ENCODE results near the gene MYO19. TPM values are rescaled to one million over a fixed set of nuclear protein-coding genes. Genes with fewer than 3 reads are reported as not detected.
A peak's percentile ranks its signal among the peaks of the same experiment; 100 is the strongest.

The MYO19 gene
- total and polyA plus RNA-seq, 9 of the 15 experiments (the other 6 are each of a cell fraction or from before 2014, with no cell fraction given) = 21.6 to 176 (median 129) TPM

GRCh38 chr17:36529121-36529520 lies 5.5 kb downstream of the MYO19 start (continued):
- TF ChIP-seq ZNF134 (CRISPR knock-in tag; conservative IDR thresholded peaks at IDR 0.05) (no peak), ARID1B (IDR thresholded peaks at IDR 0.05) (peak; percentile 81), JUND (IDR thresholded peaks at IDR 0.05; ENCODE audit: borderline replicate concordance, low read depth, low read length) (peak; percentile 92), JUND (tag; IDR thresholded peaks at IDR 0.05; ENCODE audit: borderline replicate concordance, low read depth, low read length) (peak; percentile 90), SMAD2 (IDR thresholded peaks at IDR 0.05; ENCODE audit: low read depth, low read length) (no peak), TRIM24 (IDR thresholded peaks at IDR 0.05) (no peak), ZBTB7A (IDR thresholded peaks at IDR 0.05; ENCODE audit: borderline replicate concordance, control insufficient read depth, low read depth, low read length) (no peak), EP400 (IDR thresholded peaks at IDR 0.05) (no peak), ZBTB8A (IDR thresholded peaks at IDR 0.05; ENCODE audit: partially characterized antibody) (no peak), ZNF57 (CRISPR knock-in tag; IDR thresholded peaks at IDR 0.05) (no peak), LCOR (CRISPR knock-in tag; IDR thresholded peaks at IDR 0.05) (no peak), ELF1 (tag; IDR thresholded peaks at IDR 0.05) (no peak), CCNT2 (IDR thresholded peaks at IDR 0.05; ENCODE audit: borderline replicate concordance, extremely low read depth, insufficient read length, low read depth, low read length) (no peak), ETS1 (conservative IDR thresholded peaks at IDR 0.05; ENCODE audit: control insufficient read depth, low read depth, low read length) (no peak), STAT5B (CRISPR knock-in tag; IDR thresholded peaks at IDR 0.05) (no peak), THAP12 (CRISPR knock-in tag; IDR thresholded peaks at IDR 0.05) (no peak)
- TF ChIP-seq, protein P1, sequence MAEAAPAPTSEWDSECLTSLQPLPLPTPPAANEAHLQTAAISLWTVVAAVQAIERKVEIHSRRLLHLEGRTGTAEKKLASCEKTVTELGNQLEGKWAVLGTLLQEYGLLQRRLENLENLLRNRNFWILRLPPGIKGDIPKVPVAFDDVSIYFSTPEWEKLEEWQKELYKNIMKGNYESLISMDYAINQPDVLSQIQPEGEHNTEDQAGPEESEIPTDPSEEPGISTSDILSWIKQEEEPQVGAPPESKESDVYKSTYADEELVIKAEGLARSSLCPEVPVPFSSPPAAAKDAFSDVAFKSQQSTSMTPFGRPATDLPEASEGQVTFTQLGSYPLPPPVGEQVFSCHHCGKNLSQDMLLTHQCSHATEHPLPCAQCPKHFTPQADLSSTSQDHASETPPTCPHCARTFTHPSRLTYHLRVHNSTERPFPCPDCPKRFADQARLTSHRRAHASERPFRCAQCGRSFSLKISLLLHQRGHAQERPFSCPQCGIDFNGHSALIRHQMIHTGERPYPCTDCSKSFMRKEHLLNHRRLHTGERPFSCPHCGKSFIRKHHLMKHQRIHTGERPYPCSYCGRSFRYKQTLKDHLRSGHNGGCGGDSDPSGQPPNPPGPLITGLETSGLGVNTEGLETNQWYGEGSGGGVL (CRISPR knock-in tag; IDR thresholded peaks at IDR 0.05) = no peak
- TF ChIP-seq, protein P2, sequence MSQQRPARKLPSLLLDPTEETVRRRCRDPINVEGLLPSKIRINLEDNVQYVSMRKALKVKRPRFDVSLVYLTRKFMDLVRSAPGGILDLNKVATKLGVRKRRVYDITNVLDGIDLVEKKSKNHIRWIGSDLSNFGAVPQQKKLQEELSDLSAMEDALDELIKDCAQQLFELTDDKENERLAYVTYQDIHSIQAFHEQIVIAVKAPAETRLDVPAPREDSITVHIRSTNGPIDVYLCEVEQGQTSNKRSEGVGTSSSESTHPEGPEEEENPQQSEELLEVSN (IDR thresholded peaks at IDR 0.05; ENCODE audit: borderline replicate concordance in 1 of 2, extremely low read depth in 1 of 2, insufficient read depth in 1 of 2, insufficient read length in 1 of 2, low read depth in 1 of 2, low read length in 1 of 2, poor library complexity in 1 of 2, severe bottlenecking in 1 of 2) = no peak
- TF ChIP-seq, protein P3, sequence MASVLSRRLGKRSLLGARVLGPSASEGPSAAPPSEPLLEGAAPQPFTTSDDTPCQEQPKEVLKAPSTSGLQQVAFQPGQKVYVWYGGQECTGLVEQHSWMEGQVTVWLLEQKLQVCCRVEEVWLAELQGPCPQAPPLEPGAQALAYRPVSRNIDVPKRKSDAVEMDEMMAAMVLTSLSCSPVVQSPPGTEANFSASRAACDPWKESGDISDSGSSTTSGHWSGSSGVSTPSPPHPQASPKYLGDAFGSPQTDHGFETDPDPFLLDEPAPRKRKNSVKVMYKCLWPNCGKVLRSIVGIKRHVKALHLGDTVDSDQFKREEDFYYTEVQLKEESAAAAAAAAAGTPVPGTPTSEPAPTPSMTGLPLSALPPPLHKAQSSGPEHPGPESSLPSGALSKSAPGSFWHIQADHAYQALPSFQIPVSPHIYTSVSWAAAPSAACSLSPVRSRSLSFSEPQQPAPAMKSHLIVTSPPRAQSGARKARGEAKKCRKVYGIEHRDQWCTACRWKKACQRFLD (CRISPR knock-in tag; IDR thresholded peaks at IDR 0.05) = 0 out of 2 replicates have a peak, but pooled peaks have one; percentile 24

All from K562 (cell line).